A549 (cell line): ENCODE results near the gene DIPK1B. TPM values are rescaled to one million over a fixed set of nuclear protein-coding genes. Genes with fewer than 3 reads are reported as not detected.

Source experiments
- ATAC-seq, 2 experiments: fragments of 200-7000 bp in 1 of 2; fragments of >200 bp in 1 of 2; cut with Nextera tagmentation in 1 of 2; cut with Tn5 transposase in 1 of 2; 3 replicates each; pipeline versions ENCODE4 v1.8.0 to v1.9.1; 2018 to 2020; ENCODE audit warnings: mild to moderate bottlenecking in 1 of 2, moderate library complexity in 1 of 2
- CTCF ChIA-PET: fragments of 300-600 bp; sonication (Branson Sonifier 250); formaldehyde crosslinking; extraction: SDS; loops from one replicate; lab custom pipeline; 2021; ENCODE audit warnings: antibody characterized with exemption, inconsistent platforms; lab: Yijun Ruan, JAX
- POLR2A ChIA-PET: fragments of 350-600 bp; formaldehyde crosslinking; extraction: SDS; loops from one replicate; lab custom pipeline; 2021; ENCODE audit warnings: antibody characterized with exemption, inconsistent platforms; lab: Yijun Ruan, JAX
- DNase-seq, 2 experiments: peaks; one replicate each; pipeline versions ENCODE4 v3.0.0 to v3.0.0-alpha.2; 2011 to 2016; ENCODE audit warnings: low read depth in 1 of 2, low spot score in 1 of 2
- FAIRE-seq: peaks from 2 replicates; lab custom pipeline; 2011; peaks lifted over from hg19 to GRCh38; lab: Jason Lieb, UNC
- H3K27ac ChIP-seq, 2 experiments: fragments of >200 bp; sonication (Bioruptor Twin); formaldehyde crosslinking; 3 replicates each; pipeline ENCODE4 v1.5.1; 2016 to 2017
- H3K4me1 ChIP-seq: fragments of >200 bp; sonication (Bioruptor Twin); formaldehyde crosslinking; 3 replicates; pipeline ENCODE4 v1.6.1; 2016
- H3K4me2 ChIP-seq: fragments of >200 bp; sonication (Bioruptor Twin); formaldehyde crosslinking; 3 replicates; pipeline ENCODE4 v1.6.1; 2016
- H3K4me3 ChIP-seq: fragments of >200 bp; sonication (Bioruptor Twin); formaldehyde crosslinking; 3 replicates; pipeline ENCODE4 v1.5.1; 2016
- H3K9me3 ChIP-seq: fragments of >200 bp; sonication (Bioruptor Twin); formaldehyde crosslinking; 3 replicates; pipeline ENCODE4 v1.6.1; 2016
- ATOH8 ChIP-seq: fragments of 250-450 bp; sonication (Bioruptor Pico); IDR thresholded peaks from 2 replicates; pipeline ENCODE4 v1.5.0; 2020; ENCODE audit warnings: low read depth, mild to moderate bottlenecking, moderate library complexity
- BCL3 ChIP-seq: fragments of >200 bp; sonication (Bioruptor Twin); formaldehyde crosslinking; IDR thresholded peaks from 3 replicates; pipeline ENCODE4 v1.6.1; 2016
- CBX2 ChIP-seq: fragments of 200-600 bp; sonication (generic); IDR thresholded peaks from 2 replicates; pipeline ENCODE4 v1.6.1; 2016; ENCODE audit warnings: low read depth, mild to moderate bottlenecking, borderline replicate concordance
- CBX8 ChIP-seq: fragments of 200-600 bp; sonication (generic); IDR thresholded peaks from 2 replicates; pipeline ENCODE4 v1.6.1; 2016
- CHD2 ChIP-seq: fragments of 150-350 bp; IDR thresholded peaks from 2 replicates; pipeline ENCODE4 v1.6.1; 2014; ENCODE audit warnings: low read length; ENCODE audit not compliant: partially characterized antibody
- CHD4 ChIP-seq: fragments of 200-600 bp; sonication (generic); IDR thresholded peaks from 2 replicates; pipeline ENCODE4 v1.6.1; 2016; ENCODE audit warnings: antibody characterized with exemption, mild to moderate bottlenecking, borderline replicate concordance
- EP300 ChIP-seq, 2 experiments: fragments of >200 bp; sonication (Bioruptor Twin); formaldehyde crosslinking; IDR thresholded peaks; 2 replicates in 1 of 2; 3 replicates in 1 of 2; pipeline ENCODE4 v1.6.1; 2016 to 2017
- FOSB ChIP-seq: fragments of 250-450 bp; sonication (Bioruptor Pico); IDR thresholded peaks from 2 replicates; pipeline ENCODE4 v1.5.0; 2020; ENCODE audit warnings: mild to moderate bottlenecking, moderate library complexity
- FOSL2 ChIP-seq, 2 experiments: fragments of 450-650 bp in 1 of 2; fragments of >200 bp in 1 of 2; sonication (Bioruptor Twin) in 1 of 2; formaldehyde crosslinking; IDR thresholded peaks; 2 replicates each; pipeline versions ENCODE4 v1.5.0 to v1.6.1; 2016 to 2020; ENCODE audit warnings: mild to moderate bottlenecking in 1 of 2, moderate library complexity in 1 of 2
- FOXS1 ChIP-seq: fragments of 250-450 bp; sonication (Bioruptor Pico); IDR thresholded peaks from 2 replicates; pipeline ENCODE4 v1.5.0; 2020; ENCODE audit warnings: mild to moderate bottlenecking, moderate library complexity
- GATA3 ChIP-seq: IDR thresholded peaks from 2 replicates; pipeline ENCODE4 v1.6.1; 2012; ENCODE audit warnings: borderline replicate concordance
- HMGXB4 ChIP-seq: fragments of 250-450 bp; sonication (Bioruptor Pico); IDR thresholded peaks from 2 replicates; pipeline ENCODE4 v1.5.0; 2021; ENCODE audit warnings: mild to moderate bottlenecking, moderate library complexity, borderline replicate concordance
- HOXA7 ChIP-seq: fragments of 250-450 bp; sonication (Bioruptor Pico); IDR thresholded peaks from 2 replicates; pipeline ENCODE4 v1.5.0; 2020; ENCODE audit warnings: mild to moderate bottlenecking, moderate library complexity
- HOXB5 ChIP-seq: fragments of 250-450 bp; sonication (Bioruptor Pico); IDR thresholded peaks from 2 replicates; pipeline ENCODE4 v1.5.0; 2020; ENCODE audit warnings: mild to moderate bottlenecking, moderate library complexity
- JUNB ChIP-seq: fragments of >200 bp; sonication (Bioruptor Twin); formaldehyde crosslinking; IDR thresholded peaks from 2 replicates; pipeline ENCODE4 v1.6.1; 2016
- MAX ChIP-seq: IDR thresholded peaks from 2 replicates; pipeline ENCODE4 v1.6.1; 2012
- NPAS2 ChIP-seq: fragments of 250-450 bp; sonication (Bioruptor Pico); IDR thresholded peaks from 2 replicates; pipeline ENCODE4 v1.8.0; 2022; ENCODE audit warnings: mild to moderate bottlenecking, moderate library complexity, borderline replicate concordance
- NR3C1 ChIP-seq: fragments of >200 bp; sonication (Bioruptor Twin); formaldehyde crosslinking; IDR thresholded peaks from 3 replicates; pipeline ENCODE4 v1.6.1; 2017
- POLR2A ChIP-seq: IDR thresholded peaks from 2 replicates; pipeline ENCODE4 v1.6.1; 2012; ENCODE audit warnings: mild to moderate bottlenecking, low read length
- POLR2AphosphoS2 ChIP-seq: conservative IDR thresholded peaks from 2 replicates; pipeline ENCODE4 v1.6.1; 2012; ENCODE audit warnings: low read length, improper control_type of control experiment, inconsistent platforms
- RCOR1 ChIP-seq: fragments of 150-350 bp; IDR thresholded peaks from 2 replicates; pipeline ENCODE4 v1.6.1; 2014; ENCODE audit warnings: antibody characterized with exemption, low read length, low read depth
- RFX5 ChIP-seq: fragments of 450-650 bp; IDR thresholded peaks from 2 replicates; pipeline ENCODE4 v1.7.1; 2014; ENCODE audit warnings: antibody characterized with exemption, mild to moderate bottlenecking, moderate library complexity
- SMC3 ChIP-seq: fragments of >200 bp; sonication (Bioruptor Twin); formaldehyde crosslinking; IDR thresholded peaks from 3 replicates; pipeline ENCODE4 v1.6.1; 2018; ENCODE audit warnings: inconsistent platforms
- ZC3H11A ChIP-seq: fragments of 450-650 bp; IDR thresholded peaks from 2 replicates; pipeline ENCODE4 v1.6.1; 2014; ENCODE audit warnings: antibody characterized with exemption, mild to moderate bottlenecking
- ZNF302 ChIP-seq: fragments of 250-450 bp; sonication (Bioruptor Pico); IDR thresholded peaks from 2 replicates; pipeline ENCODE4 v1.9.0; 2021; ENCODE audit warnings: inconsistent platforms, mild to moderate bottlenecking, moderate library complexity
- WGBS: methylation state at CpG from one replicate; pipeline ENCODE4 v1.1.6; 2017; ENCODE audit errors: missing lambda C conversion rate; 5-methylcytosine and 5-hydroxymethylcytosine counted together
- polyA plus RNA-seq, 4 experiments: library from polyadenylated mRNA; depleted of rRNA in 3 of 4; stranded (reverse); fragments of >200 nt; fragmentation: RNase III in 1 of 4; extraction: RNeasy Plus Mini Kit Qiagen cat#74134 plus additional on column Dnase treatment in 1 of 4; gene quantifications; 2 replicates in 3 of 4; 3 replicates in 1 of 4; pipeline ENCODE4 v1.2.3, GENCODE V29; 2011 to 2017

DIPK1B gene
- polyA plus RNA-seq, 2 of the 4 experiments (the other 2 are of a cell fraction), result 6.7 TPM

- TF ChIP-seq ATOH8 (CRISPR knock-in tag), result no peak
- TF ChIP-seq FOSB (CRISPR knock-in tag), result no peak
- TF ChIP-seq FOSL2 (IDR thresholded peaks at IDR 0.05), result no peak
- TF ChIP-seq FOSL2 (CRISPR knock-in tag; IDR thresholded peaks at IDR 0.05), result no peak
Measured at GRCh38 chr9:136681029-136681428, 31.3 kb upstream of the DIPK1B start (continued).

- TF ChIP-seq RCOR1 (no peak), SMC3 (no peak), CBX8 (no peak), CHD4 (no peak), MAX (no peak), CHD2 (no peak), RFX5 (no peak), POLR2A (no peak)
- Histone ChIP-seq H3K4me3 (no peak overlapping the region), H3K4me1 (peaks cover 13% of the 10 kb centered on the region), H3K27ac (0 out of 6 replicates have a peak overlapping the region, but pooled peaks of 1 of the 2 experiments have one; percentile 3), H3K4me2 (no peak overlapping the region), H3K9me3 (no peaks in the 10 kb centered on the region)
- ChIA-PET POLR2A (interaction anchor here (1.0 kb wide), 1 partner anchor 12 kb away, joined by 3 read pairs; no protein-coding TSS in a partner anchor), CTCF (interaction anchor here (0.6 to 13.4 kb wide), 10 partner anchors 8 to 578 kb away, joined by 3 to 186 read pairs (median 4); no protein-coding TSS in a partner anchor)
- ATAC-seq (no peak), FAIRE-seq (no peak), DNase-seq (no peak)
- 89% methylated on average over 17 of the region's 20 CpGs for WGBS
Measured at GRCh38 chr9:136681945-136682699, 30.2 kb upstream of the DIPK1B start.

- 0 out of 6 replicates have a peak overlapping the region, but pooled peaks of 1 of the 2 experiments have one; percentile 3 for H3K27ac ChIP-seq
- H3K9me3 ChIP-seq, result no peaks in the 10 kb centered on the region
- peaks cover 14% of the 10 kb centered on the region for H3K4me1 ChIP-seq
- DNase-seq (no peak), FAIRE-seq (no peak), ATAC-seq (no peak)
- H3K4me2 ChIP-seq, result no peak overlapping the region
- 93% methylated on average over 7 of the region's 10 CpGs for WGBS
- TF ChIP-seq SMC3 (no peak), ATOH8 (CRISPR knock-in tag) (no peak), HOXB5 (CRISPR knock-in tag) (no peak), NPAS2 (CRISPR knock-in tag) (no peak), ZC3H11A (no peak), POLR2AphosphoS2 (no peak), CBX8 (no peak), JUNB (no peak), CBX2 (no peak), GATA3 (no peak), EP300 (IDR thresholded peaks at IDR 0.05) (no peak), FOXS1 (CRISPR knock-in tag) (no peak), RFX5 (no peak), HOXA7 (CRISPR knock-in tag) (no peak), HMGXB4 (no peak), ZNF302 (CRISPR knock-in tag) (no peak), NR3C1 (no peak), BCL3 (no peak)
- ChIA-PET POLR2A (no interaction called here), CTCF (interaction anchor here (1.0 to 13.4 kb wide), 9 partner anchors 9 to 45 kb away, joined by 3 to 186 read pairs (median 4); no protein-coding TSS in a partner anchor)
- H3K4me3 ChIP-seq, result no peak overlapping the region
Measured at GRCh38 chr9:136682710-136683109, 29.7 kb upstream of the DIPK1B start.
